ENCODE data around the gene GAB2.

GAB2 gene

DNA sequence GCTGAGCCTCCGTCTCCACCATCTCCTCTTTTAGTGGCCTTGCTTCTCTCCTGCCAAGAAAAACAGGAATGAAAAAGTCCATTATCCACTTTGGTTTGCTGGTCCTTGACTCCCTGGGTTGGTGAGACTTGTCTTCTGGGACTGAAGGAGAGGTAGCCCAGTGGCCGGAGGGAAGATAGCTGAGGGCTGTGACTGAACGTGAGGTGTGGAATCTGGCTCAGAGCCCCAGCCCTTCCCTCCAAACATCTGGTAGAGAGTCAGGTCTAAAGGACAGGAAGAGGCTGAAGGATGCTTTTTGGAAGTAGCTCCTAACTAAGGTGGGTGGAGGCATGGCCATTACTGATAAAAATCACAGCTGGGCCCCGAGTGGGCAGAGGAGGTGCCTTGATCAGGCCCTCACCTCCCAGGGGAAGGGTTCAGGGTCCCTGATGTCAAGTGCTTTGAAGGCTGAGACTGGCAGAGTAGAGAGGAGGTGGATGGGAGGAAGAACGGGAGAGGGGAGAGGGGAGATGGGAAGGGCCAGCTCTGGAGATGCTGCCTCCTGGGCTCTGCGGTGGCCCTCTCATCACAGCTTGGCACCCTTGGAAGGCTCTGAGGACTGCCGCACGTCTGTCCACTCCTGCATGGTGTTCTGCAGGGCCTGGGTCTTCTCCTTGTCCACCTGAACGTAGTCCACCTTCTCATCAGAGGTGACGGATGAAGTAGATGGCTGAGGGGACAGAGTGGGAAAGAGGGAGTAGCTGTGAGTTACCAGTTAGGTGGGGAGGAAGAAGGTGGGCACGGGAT lies 198.7 kb downstream of the GAB2 start:
- DNase-seq: peak; percentile 37

DNA sequence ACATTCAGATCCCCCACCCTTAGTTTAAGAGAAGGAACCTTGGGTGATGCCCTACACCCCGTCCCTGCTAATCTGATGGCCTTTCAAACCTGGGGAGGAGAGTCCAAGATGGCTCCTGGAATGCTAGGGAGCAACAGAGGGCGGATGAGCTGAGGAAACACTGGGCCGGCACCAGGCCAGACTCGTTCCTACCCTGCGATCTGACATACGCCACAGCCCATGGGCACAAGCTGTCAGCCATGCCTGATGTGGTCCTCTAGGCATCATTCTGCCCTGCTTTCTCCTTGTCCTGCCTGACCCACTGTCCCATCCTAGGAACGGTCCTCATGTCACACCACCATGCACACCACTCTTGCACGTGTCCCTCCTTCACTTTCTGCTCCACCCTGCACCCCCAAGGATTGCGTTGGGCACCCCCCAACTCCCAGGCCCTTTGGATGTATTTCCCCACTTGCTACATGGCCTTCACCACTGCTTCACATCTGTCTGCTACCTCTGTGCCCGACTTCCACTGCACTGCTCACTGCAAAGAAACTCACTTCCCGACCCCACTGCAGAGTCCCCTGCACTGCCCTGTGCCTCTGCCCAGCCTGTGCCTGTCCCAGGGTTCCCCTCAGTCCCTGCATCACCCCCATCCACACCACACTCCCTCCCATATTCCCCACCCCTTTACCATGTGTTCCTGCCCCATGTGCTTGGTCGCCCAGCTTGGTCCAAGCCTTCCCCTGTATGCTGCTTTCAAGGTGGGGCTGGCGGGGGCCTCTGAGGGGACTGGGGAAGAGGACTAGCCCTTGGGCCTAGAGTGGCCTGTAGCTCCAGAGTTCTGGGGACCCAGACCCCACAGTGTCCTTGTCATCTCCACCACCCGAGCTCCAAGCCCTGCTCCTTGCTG lies 199.7 kb downstream of the GAB2 start:
- peak; percentile 29 for DNase-seq

DNA sequence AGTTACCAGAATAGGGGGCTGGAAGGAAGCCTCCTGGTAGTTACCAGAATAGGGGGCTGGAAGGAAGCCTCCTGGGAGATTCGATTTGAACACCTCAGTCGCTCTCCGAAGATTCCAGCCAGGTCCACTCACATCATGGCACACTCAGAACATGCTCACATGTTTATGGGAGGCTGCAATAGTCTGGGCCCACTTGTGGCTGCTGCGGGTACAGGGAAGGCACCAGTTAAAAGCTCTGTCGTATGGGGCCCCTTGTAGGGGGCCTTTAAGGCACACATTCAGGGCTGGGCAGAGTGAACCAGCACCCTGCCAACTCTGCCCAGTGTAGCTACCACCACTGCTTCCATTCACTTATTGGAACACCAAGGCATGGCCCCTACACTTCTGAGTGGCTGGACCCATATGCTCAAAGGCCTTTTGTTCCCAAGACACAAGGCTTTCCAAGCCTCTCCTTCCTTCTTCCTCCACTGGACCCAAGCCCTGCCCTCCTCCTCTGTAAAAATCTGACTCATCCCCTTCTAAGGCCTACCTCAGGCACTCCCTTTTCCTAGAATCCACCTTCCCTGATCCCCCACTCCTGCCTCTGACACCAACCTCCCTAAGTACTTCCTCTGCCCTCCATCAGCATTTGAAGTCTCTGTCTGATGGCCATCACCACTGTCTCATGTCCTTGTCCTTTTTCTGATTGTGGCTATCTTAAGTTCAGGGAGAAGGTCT lies 200.9 kb downstream of the GAB2 start:
- peak; percentile 42 for DNase-seq

DNA sequence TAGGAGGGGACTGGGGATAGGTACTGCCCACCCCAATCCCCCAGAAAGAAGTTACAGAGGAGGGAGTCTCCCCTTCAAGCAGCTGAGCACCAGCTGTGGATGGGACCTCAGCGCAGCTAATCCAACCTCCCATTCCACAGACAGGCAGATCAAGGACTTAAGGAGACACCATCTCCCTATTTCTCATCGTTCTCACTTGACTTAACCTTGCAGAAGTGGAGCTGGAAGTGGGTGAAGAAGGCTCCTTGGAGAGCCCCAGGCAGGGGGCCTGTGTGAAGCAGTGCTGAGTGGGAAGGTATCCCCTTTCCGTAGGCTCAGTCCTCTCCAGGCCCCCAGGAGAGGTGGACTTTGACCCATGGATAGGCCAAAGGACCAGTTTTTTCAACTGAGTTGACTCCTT lies 201.6 kb downstream of the GAB2 start:
- peak; percentile 32 for DNase-seq

DNA sequence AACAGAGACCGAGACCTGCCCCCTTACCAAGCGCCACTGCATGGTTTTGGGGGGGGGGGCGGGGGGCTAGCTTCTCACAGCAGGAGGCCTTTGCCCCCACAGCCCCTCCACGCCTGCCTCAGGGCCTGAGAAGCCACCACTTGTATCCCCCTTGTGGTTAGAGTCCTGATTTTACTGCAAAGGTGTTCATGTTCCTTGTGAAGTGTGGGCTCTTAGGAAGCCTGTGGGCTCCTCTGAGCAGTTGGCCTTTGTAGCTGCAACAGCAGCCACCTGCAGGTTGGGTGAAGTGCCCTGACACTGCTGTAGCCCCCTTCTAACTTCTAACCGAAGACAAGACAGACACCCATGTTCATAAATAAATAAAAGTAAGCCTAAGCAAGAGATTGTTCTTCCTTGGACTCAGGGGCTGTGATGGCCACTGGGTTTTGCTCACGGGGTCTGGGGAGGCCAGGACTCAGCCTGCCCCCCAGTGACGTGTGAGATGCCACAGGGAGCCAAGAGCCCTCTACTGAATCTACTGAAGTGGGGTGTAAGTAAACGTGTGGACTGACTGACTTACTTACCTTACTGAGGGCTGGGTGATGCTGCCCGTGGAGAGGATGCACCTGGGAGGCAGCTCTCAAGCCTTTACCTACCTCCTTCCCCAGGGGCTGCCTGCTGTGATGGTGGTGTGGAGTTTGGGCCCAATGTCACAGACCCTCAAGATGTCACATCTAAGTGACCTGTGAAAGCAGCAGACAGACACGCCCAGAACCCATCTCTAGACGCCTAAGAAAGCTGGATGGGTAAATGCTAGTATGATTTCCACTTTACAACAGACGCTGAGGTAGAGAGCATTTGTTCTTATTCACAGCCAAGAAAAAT lies 203.1 kb downstream of the GAB2 start:
- peak; percentile 28 for DNase-seq

DNA sequence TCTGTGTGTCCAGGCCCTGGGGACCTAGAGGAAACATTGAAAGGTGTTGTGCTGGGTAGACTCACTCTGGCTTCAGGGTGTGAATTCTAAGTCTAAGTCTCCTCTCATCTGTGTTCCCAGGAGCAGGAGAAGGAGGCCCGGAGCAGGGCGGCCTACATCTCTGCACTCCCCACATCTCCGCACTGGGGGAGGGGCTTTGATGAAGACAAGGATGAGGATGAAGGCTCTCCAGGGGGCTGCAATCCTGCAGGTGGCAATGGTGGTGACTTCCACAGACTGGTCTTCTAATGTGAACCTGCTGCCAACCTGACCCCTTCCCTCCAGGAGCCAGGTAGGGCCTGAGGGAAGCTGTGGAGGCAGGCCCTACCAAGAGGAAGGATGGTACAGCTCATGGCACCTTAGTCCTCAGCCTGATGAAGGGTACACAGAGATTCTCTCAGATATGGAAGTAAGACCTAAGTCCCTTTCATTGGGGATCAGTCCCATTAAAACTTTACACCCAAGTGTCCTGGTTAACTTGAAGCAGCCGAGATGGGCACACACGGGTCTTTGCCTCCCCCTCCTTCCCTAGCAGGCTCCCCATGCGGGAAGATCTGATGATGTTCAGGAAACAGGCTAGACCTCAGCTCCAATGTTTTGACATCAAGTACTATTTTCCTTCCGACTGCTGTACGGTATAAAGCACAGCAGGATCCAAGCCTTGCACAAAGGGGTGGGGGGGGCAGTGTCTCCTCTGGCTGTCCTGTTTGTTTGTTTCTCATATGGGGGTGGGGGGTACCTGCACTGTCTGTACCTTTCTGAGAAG lies 203.9 kb downstream of the GAB2 start:
- DNase-seq: no peak

DNA sequence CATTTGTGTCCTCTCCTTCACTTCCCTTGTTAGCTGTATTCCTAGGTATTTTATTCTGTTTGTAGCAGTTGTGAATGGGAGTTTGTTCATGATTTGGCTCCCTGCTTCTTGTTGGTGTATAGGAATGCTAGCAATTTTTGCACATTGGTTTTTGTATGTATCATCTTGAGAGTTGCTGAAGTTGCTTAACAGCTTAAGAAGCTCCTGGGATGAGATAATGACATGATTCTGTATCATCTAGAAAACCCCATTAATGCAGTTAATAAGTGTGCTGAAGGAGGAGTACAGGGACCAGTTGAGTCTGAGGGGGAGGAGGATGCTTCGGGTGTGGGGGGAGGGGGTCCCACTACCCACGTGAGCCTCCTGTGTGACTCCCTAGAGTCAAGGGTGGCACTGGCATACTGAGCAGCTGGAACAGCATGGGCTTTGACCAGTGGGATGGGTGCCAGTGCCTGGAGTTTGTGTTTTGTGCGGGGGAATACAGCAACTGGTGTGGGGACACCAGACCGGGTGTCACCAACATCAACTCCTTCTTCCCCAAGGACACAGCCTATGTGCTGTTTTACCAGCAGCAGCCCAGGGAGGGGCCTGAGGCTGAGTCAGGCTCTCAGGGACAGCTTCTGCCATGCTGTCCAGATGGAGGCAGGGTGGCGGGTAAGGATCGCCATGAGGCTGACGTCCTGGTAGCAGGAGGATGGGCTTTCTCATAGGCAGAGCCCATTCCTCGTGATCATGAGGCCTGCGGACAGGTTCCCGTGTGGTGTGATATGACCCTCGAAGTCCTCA lies 204.8 kb downstream of the GAB2 start:
- DNase-seq: no peak

DNA sequence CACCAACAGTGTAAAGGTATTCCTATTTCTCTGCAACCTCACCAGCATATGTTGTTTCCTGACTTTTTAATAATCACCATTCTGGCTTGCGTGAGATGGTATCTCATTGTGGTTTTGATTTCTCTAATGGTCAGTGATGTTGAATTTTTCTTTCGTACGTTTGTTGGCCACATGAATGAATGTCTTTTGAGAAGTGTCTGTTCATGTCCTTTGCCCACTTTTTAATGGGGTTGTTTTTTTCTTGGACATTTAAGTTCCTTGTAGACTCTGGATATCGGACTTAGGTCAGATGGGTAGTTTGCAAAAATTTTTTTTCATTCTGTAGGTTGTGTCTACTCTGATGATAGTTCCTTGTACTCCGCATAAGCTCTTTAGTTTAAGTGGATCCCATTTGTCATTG lies 206.1 kb downstream of the GAB2 start:
- no peak for DNase-seq

DNA sequence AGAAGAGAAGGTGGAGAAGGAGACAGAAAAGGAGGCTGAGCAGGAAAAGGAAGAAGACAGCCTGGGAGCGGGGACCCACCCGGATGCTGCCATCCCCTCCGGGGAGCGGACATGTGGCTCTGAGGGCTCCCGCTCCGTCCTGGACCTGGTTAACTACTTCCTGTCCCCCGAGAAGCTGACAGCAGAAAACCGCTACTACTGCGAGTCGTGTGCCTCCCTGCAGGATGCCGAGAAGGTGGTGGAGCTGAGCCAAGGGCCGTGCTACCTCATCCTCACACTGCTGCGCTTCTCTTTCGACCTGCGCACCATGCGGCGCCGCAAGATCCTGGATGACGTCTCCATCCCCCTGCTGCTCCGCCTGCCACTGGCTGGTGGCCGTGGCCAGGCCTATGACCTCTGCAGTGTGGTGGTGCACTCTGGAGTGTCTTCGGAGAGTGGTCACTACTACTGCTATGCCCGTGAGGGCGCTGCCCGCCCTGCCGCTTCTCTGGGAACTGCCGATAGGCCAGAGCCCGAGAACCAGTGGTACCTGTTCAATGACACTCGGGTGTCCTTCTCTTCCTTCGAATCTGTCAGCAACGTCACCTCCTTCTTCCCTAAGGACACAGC lies 207.5 kb downstream of the GAB2 start:
- DNase-seq: no peak

DNA sequence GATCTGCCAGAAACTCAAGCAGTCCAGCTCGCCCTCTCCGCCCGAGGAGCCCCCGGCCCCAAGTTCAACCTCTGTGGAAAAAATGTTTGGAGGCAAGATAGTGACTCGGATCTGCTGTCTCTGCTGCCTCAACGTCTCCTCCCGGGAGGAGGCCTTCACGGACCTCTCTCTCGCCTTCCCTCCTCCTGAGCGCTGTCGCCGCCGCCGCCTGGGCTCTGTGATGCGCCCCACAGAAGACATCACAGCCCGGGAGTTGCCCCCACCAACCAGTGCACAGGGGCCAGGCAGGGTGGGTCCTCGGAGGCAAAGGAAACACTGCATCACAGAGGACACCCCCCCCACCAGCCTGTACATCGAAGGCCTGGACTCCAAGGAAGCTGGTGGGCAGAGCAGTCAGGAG lies 208.1 kb downstream of the GAB2 start:
- no peak for DNase-seq

DNA sequence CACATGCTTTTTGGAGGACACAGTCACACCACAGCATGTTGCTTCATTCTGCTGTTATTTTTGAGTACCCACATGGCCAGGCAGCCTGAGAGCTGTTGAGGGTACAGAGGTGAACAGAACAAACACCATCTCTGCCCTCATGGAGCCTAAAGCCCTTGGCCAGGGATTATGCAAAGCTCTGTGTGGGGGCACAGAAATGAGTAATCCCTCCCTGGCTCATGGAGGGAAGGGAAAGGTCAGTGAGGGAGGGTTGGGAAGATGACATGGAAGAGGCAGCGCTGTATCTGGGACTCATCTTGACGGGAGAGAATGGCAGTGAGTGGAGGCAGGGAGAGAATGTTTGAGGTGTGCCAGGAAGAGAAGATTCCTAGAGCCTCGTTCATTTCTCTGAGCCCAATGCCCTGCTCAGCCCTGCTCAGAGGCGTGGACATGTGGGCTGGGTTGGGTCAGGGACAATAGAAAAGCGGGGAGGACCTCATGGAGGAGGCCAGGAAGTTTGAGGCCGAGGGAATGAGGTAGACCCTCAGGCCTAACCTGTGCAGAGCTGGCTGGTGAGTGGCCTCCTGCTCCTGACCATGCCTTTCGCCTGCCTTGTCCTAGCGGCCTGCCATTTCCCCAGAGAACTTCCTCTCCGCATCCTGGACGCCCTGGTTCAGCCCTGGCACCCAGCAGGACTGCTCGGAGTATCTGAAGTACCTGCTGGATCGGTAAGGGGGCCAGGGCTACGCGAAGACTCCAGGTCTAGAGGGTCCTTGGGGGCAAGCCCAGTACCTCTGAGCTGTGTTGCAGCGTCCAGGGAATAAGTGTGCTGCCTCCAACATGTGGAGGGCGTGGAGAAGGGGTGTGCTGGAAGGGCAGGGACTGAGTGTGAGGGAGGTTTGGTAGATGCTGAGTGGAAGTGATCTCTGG lies 209.1 kb downstream of the GAB2 start:
- no peak for DNase-seq

DNA sequence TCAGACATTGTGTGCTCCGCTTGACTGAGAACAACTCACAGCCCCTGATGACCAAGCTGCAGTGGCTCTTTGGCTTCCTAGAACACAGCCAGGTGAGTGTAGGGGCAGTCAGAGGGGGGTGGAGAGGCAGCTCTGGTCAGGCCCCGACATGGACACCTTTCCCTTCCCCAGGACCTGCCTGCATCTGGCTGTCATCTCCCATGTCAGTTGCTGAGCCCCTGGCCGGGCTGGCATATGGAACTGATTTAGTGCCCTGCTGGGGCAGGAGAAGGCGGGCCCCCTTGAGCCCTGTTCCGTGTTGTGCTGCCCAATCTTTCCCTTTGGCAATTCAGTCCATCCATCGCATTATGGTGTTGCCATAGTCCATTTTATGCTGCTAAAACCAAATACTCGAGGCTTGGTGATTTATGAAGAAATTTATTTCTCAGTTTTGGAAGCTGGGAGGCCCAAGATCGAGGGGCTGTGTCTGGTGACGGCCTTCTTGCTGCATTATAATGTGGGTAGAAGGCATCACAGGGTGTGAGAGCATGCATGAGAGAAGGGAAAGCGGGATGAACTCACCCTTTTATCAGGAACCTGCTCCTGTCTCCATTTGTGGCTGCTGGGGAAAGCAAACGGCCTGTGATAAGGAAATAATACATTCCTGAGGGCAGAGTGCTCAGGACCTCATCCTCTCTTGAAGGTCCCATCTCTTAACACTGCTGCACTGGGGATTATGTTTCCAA lies 209.9 kb downstream of the GAB2 start:
- no peak for DNase-seq

DNA sequence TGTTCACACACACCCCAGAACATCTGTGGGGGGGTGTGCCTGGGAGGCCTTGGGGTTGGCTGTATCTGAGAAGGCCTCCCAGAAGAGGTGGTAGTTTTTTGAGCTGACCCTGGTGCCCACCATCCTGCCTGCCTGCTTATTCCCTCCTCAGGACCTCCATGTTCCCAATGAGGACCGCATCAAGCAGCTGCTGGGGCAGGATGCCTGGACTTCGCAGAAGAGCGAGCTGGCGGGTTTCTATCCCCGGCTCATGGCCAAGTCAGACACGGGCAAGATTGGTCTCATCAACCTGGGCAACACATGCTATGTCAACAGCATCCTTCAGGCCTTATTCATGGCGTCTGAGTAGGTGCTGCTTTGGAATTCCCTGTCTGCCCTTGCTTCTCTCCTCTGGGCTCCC lies 211.9 kb downstream of the GAB2 start:
- no peak for DNase-seq

DNA sequence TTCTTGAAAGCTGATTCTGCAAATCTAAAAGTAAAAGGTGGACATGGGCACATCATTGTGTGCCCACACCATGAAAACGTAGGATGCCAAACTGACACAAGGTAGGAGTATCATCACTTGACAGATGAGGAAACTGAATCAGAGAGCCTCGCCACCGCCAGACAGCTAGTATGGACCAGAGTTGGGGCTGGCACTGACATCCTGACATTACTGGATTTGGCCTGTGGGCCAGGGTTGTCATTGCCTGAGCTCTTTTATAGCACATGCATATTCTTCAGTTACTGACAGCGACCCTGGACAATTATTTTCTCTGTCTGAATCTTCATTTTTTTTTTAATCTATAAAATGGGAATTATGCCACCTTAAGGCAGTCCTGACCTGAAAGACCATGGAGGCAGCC lies 212.4 kb downstream of the GAB2 start:
- DNase-seq: no peak

DNA sequence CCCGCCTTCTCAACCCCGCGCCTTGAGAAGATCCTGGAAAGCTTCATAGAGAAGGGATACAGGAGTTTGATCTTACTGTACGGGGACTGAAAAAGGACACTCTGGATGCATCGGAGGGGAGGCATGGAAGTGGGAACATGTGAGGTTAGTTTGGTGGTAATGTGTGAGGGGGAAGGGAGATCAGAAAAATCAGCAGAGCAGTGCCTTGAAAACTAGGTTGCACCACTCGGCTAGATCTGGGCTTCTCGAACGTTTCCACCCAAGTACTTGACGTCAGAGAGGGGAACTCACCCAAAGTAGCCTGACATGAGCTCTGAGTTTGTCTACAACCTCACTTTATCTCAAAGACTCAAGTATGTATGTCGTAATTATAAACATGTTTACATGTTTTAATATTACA lies 214.4 kb downstream of the GAB2 start:
- no peak for DNase-seq

DNA sequence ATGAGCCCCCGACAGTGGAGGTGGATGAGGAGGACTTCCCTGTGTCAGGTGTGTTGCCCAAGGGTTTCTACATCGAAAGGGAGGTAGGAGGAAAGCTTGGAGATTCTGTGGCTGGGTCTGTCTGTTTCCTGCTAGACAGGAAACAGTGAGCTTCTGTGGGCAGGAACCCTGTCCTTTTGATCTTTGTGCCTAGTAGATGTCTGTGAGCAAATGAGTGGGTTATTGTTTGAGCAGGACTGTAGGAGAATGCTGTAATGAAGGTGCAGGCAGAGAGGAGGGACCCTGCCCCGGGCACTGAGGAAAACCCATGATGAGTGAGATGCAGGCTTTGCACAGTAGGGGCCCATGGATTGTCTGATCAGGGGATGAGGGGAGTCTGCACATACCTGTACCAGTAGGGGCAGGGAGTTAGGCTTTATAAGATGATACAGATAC lies 214.9 kb downstream of the GAB2 start:
- peak; percentile 70 for DNase-seq

DNA sequence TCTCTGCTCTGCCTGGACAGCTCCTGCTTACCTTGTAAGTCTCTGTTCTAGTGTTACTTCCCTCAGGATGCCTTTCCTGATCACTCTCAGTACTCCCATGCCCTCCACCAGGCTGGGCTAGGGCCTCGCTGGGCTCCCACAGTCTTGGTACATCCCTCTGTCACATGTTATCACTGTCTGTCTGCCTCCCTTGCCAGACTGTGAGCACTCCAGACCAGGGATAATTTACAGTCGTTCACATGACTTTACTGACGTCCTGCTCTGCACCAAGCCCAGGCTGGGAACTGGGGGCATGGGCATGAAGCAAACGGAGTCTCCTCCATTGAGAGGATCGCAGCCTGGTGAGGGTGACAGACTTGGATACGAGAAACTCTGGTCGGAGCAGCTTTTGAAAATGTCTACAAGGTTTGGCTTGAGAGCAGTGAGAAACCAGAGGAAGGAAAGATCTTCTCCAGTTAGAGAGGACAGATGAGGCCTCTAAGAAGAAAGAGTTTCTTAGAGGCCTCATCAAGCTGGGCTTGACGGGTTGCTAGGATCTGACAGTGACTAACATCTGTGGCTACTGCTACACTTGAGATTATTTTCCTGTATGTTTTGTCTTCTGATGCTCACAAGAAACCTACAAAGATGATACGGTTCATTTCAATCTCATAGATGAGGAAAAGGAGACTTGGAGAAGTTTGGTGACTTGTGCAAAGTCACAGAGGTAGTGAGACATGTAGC lies 216.4 kb downstream of the GAB2 start:
- no peak for DNase-seq

DNA sequence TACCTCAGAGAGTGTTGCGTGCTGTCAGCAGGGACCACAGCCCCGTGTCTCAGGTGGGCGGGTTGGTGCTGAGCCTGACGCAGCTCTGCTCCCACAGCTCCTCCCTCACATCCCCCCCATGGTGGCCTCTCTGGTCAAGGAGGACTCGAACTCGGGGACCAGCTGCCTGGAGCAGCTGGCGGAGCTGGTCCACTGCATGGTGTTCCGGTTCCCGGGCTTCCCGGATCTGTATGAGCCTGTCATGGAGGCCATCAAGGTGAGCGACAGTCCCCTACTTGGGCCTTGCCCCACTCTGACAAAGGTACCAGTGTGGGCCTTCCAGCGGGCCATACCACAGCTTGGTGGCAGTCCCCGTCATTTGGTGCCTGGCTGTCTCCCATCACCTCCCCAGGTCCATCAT lies 217.1 kb downstream of the GAB2 start:
- no peak for DNase-seq

All from islet precursor cell (in vitro differentiated cells).